H9 (cell line): ENCODE results near the gene TKTL1. TPM values are rescaled to one million over a fixed set of nuclear protein-coding genes. Genes with fewer than 3 reads are reported as not detected.

Experiments used
- DNase-seq: peaks from one replicate; pipeline ENCODE4 v3.0.0-alpha.2; 2017
- H2AFZ ChIP-seq: one replicate; pipeline ENCODE4 v1.6.1; 2013; ENCODE audit warnings: mild to moderate bottlenecking, low read length, control low read depth, moderate library complexity
- H2AK5ac ChIP-seq: 2 replicates; pipeline ENCODE4 v1.6.1; 2013; ENCODE audit warnings: low read length, control low read depth, mixed read lengths; ENCODE audit not compliant: insufficient read length
- H2BK120ac ChIP-seq: one replicate; pipeline ENCODE4 v1.6.1; 2013; ENCODE audit warnings: low read depth, mild to moderate bottlenecking, low read length, control low read depth, inconsistent platforms; ENCODE audit not compliant: poor library complexity, severe bottlenecking
- H2BK12ac ChIP-seq: 2 replicates; pipeline ENCODE4 v1.6.1; 2013; ENCODE audit warnings: low read length, control low read depth, mixed read lengths, low read depth; ENCODE audit not compliant: insufficient read length
- H2BK15ac ChIP-seq: 2 replicates; pipeline ENCODE4 v1.6.1; 2013; ENCODE audit warnings: low read depth, low read length, control low read depth
- H2BK20ac ChIP-seq: one replicate; pipeline ENCODE4 v1.6.1; 2013; ENCODE audit warnings: low read depth, mild to moderate bottlenecking, low read length, control low read depth, inconsistent platforms; ENCODE audit not compliant: poor library complexity, severe bottlenecking
- H2BK5ac ChIP-seq: 2 replicates; pipeline ENCODE4 v1.6.1; 2013; ENCODE audit warnings: low read length, control low read depth, mixed read lengths; ENCODE audit not compliant: insufficient read length
- H3K14ac ChIP-seq: 2 replicates; pipeline ENCODE4 v1.6.1; 2013; ENCODE audit warnings: low read length, control low read depth; ENCODE audit not compliant: insufficient read depth
- H3K18ac ChIP-seq: 2 replicates; pipeline ENCODE4 v1.6.1; 2013; ENCODE audit warnings: low read depth, mild to moderate bottlenecking, mixed read lengths, low read length, control low read depth; ENCODE audit not compliant: insufficient read length
- H3K23ac ChIP-seq: 2 replicates; pipeline ENCODE4 v1.6.1; 2013; ENCODE audit warnings: low read length, control low read depth, mixed read lengths, low read depth; ENCODE audit not compliant: insufficient read length
- H3K23me2 ChIP-seq: 2 replicates; pipeline ENCODE4 v1.6.1; 2013; ENCODE audit warnings: low read depth, mild to moderate bottlenecking, mixed read lengths, low read length, control low read depth; ENCODE audit not compliant: insufficient read length, poor library complexity, severe bottlenecking
- H3K27ac ChIP-seq: 2 replicates; pipeline ENCODE4 v1.5.1; 2013; ENCODE audit warnings: low read length, control low read depth, mixed read lengths, low read depth; ENCODE audit not compliant: insufficient read length
- H3K27me3 ChIP-seq: 2 replicates; pipeline ENCODE4 v1.6.1; 2013; ENCODE audit warnings: low read length, control low read depth, inconsistent platforms; ENCODE audit not compliant: insufficient read depth
- H3K4ac ChIP-seq: 2 replicates; pipeline ENCODE4 v1.6.1; 2013; ENCODE audit warnings: low read depth, mild to moderate bottlenecking, control low read depth, inconsistent platforms, low read length, moderate library complexity
- H3K4me1 ChIP-seq: 2 replicates; pipeline ENCODE4 v1.6.1; 2013; ENCODE audit warnings: low read length, control low read depth, inconsistent platforms; ENCODE audit not compliant: insufficient read depth
- H3K4me2 ChIP-seq: 2 replicates; pipeline ENCODE4 v1.6.1; 2013; ENCODE audit warnings: low read length, control low read depth, mixed read lengths; ENCODE audit not compliant: insufficient read length, insufficient read depth
- H3K56ac ChIP-seq: 2 replicates; pipeline ENCODE4 v1.6.1; 2013; ENCODE audit warnings: low read depth, mild to moderate bottlenecking, mixed read lengths, low read length, control low read depth; ENCODE audit not compliant: insufficient read length
- H3K79me1 ChIP-seq: 2 replicates; pipeline ENCODE4 v1.6.1; 2013; ENCODE audit warnings: low read depth, mild to moderate bottlenecking, moderate library complexity, low read length, control low read depth, inconsistent platforms; ENCODE audit not compliant: insufficient read depth, poor library complexity, severe bottlenecking
- H3K79me2 ChIP-seq: 2 replicates; pipeline ENCODE4 v1.6.1; 2013; ENCODE audit warnings: low read length, control low read depth, inconsistent platforms; ENCODE audit not compliant: insufficient read depth
- H3K9ac ChIP-seq: 2 replicates; pipeline ENCODE4 v1.6.1; 2013; ENCODE audit warnings: low read length, control low read depth, mixed read lengths; ENCODE audit not compliant: insufficient read length; ENCODE audit errors: extremely low read depth
- H3K9me3 ChIP-seq: one replicate; pipeline ENCODE4 v1.6.1; 2013; ENCODE audit warnings: low read depth, low read length, inconsistent platforms; ENCODE audit not compliant: control insufficient read depth
- H3T11ph ChIP-seq: one replicate; pipeline ENCODE4 v1.6.1; 2013; ENCODE audit warnings: mild to moderate bottlenecking, low read length, control low read depth, inconsistent platforms
- H4K20me1 ChIP-seq: one replicate; pipeline ENCODE4 v1.6.1; 2013; ENCODE audit not compliant: control insufficient read depth, insufficient read length, insufficient read depth
- H4K5ac ChIP-seq: 2 replicates; pipeline ENCODE4 v1.6.1; 2013; ENCODE audit warnings: low read depth, mild to moderate bottlenecking, mixed read lengths, low read length, control low read depth; ENCODE audit not compliant: insufficient read length
- H4K8ac ChIP-seq: replicated peaks from 2 replicates; pipeline ENCODE4 v1.6.1; 2013; ENCODE audit warnings: low read length, control low read depth, mixed read lengths, low read depth; ENCODE audit not compliant: insufficient read length
- H4K91ac ChIP-seq: 2 replicates; pipeline ENCODE4 v1.6.1; 2013; ENCODE audit warnings: low read depth, mild to moderate bottlenecking, moderate library complexity, mixed read lengths, low read length, control low read depth; ENCODE audit not compliant: insufficient read length
- H3K27ac Mint-ChIP-seq, 3 experiments: 2 replicates in 2 of 3; 3 replicates in 1 of 3; pipeline ENCODE4 v1.8.0; 2020 to 2021; ENCODE audit warnings: mixed read lengths in 3 of 3, mild to moderate bottlenecking in 1 of 3, moderate library complexity in 1 of 3
- H3K27me3 Mint-ChIP-seq: 2 replicates; pipeline ENCODE4 v1.8.0; 2021; ENCODE audit warnings: low read depth, mild to moderate bottlenecking, moderate library complexity, mixed read lengths
- H3K36me3 Mint-ChIP-seq, 3 experiments: 2 replicates in 2 of 3; 3 replicates in 1 of 3; pipeline ENCODE4 v1.8.0; 2020 to 2021; ENCODE audit warnings: low read depth in 3 of 3, mixed read lengths in 3 of 3; ENCODE audit not compliant: insufficient read depth in 1 of 3
- H3K4me1 Mint-ChIP-seq, 2 experiments: 2 replicates each; pipeline ENCODE4 v1.8.0; 2020; ENCODE audit warnings: mixed read lengths in 2 of 2
- H3K4me3 Mint-ChIP-seq, 2 experiments: 2 replicates in 1 of 2; 3 replicates in 1 of 2; pipeline ENCODE4 v1.8.0; 2020 to 2021; ENCODE audit warnings: mild to moderate bottlenecking in 2 of 2, mixed read lengths in 2 of 2, moderate library complexity in 1 of 2
- H3K9me3 Mint-ChIP-seq, 2 experiments: 2 replicates in 1 of 2; 3 replicates in 1 of 2; pipeline ENCODE4 v1.8.0; 2020; ENCODE audit warnings: mild to moderate bottlenecking in 2 of 2, mixed read lengths in 2 of 2, moderate library complexity in 1 of 2
- WGBS: extraction: QIAGEN DNeasy Blood & Tissue Kit; methylation state at CpG from one replicate; pipeline ENCODE4 v1.1.7; 2013; ENCODE audit warnings: missing lambda C conversion rate, low lambda C conversion rate, mixed read lengths; ENCODE audit not compliant: insufficient read length; ENCODE audit errors: extremely low coverage; 5-methylcytosine and 5-hydroxymethylcytosine counted together
- total RNA-seq: library from RNA; stranded (reverse); gene quantifications from 2 replicates; pipeline ENCODE4 v1.2.1, GENCODE V29; 2021
- TF ChIP-seq, protein P1 (sequence below): fragments of 200-600 bp; sonication (generic); conservative IDR thresholded peaks from 3 replicates; pipeline ENCODE4 v1.8.0; 2021; ENCODE audit warnings: antibody characterized with exemption, mild to moderate bottlenecking

The TKTL1 gene
- total RNA-seq, 1 experiment from 2014 or later = not detected

DNA sequence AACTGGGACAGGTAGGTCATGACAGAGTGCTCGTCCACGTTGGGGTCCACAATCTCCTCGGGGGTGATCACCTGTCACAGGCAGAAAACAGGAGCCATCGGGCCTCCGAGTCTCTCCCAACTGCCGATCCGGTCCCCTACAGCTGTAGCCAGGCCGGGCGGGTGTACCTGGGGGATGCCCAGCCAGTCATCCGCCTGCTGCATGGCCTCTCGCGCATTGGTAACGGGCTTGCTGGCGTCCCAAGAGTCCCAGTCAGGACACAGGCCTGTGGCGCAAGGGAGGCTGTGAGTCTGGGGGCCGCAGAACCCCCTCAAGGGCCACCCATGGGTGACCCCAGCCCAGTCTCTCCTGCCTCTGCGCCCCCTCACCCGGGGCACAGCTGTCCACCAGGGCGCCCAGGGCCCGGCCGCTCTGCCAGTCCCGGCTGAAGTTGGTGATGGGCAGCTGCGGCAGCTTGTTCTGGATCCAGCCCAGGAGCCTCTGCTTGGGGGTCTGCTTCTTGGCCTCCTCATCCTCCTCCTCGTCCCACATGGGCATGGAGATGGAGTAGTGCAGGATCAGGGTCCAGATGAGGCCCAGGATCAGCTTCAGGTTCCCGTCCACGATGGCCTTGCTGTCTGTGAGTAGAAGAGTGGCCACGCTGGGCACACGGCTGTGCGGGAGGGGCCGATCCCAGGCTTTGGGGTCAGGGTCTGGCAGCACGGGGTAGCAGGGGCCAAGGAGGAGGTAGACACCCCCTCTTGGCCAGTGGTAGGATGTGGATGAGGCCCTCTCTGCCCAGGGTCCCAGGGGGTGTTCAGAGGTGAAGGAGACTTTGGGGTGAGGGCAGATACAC, 72.1 kb downstream of the TKTL1 start:
- no peaks in the 10 kb centered on the region for H3K27me3 ChIP-seq
- H3K4me2 ChIP-seq = peak overlapping the region; percentile 48
- H3T11ph ChIP-seq = no peak overlapping the region
- H3K4me3 Mint-ChIP-seq = peak overlapping the region; percentile 64 to 84
- no peak overlapping the region for H2BK120ac ChIP-seq
- no peak for DNase-seq
- no peaks in the 10 kb centered on the region for H3K4me1 ChIP-seq
- peaks cover 7% of the 10 kb centered on the region for H3K27me3 Mint-ChIP-seq
- H2BK20ac ChIP-seq = no peak overlapping the region
- no peak overlapping the region for H4K5ac ChIP-seq
- H3K79me2 ChIP-seq = peaks cover 17% of the 10 kb centered on the region; the same call in 1 of the 2 replicates
- H3K79me1 ChIP-seq = no peaks in the 10 kb centered on the region
- WGBS = no CpG with 5 or more reads among the region's 31 CpGs
- H2AK5ac ChIP-seq = no peak overlapping the region
- H3K27ac ChIP-seq = no peak overlapping the region
- H3K56ac ChIP-seq = no peak overlapping the region
- TF ChIP-seq, protein P1, sequence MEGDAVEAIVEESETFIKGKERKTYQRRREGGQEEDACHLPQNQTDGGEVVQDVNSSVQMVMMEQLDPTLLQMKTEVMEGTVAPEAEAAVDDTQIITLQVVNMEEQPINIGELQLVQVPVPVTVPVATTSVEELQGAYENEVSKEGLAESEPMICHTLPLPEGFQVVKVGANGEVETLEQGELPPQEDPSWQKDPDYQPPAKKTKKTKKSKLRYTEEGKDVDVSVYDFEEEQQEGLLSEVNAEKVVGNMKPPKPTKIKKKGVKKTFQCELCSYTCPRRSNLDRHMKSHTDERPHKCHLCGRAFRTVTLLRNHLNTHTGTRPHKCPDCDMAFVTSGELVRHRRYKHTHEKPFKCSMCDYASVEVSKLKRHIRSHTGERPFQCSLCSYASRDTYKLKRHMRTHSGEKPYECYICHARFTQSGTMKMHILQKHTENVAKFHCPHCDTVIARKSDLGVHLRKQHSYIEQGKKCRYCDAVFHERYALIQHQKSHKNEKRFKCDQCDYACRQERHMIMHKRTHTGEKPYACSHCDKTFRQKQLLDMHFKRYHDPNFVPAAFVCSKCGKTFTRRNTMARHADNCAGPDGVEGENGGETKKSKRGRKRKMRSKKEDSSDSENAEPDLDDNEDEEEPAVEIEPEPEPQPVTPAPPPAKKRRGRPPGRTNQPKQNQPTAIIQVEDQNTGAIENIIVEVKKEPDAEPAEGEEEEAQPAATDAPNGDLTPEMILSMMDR = no peak
- H2AFZ ChIP-seq = no peak overlapping the region
- peaks cover 8% of the 10 kb centered on the region for H3K9me3 ChIP-seq
- no peak overlapping the region for H2BK5ac ChIP-seq
- peaks cover 2 to 11% of the 10 kb centered on the region in 2 experiments; a peak in 2 of 4 replicates for H3K4me1 Mint-ChIP-seq
- H3K27ac Mint-ChIP-seq = peak overlapping the region; percentile 74 to 83 (median 76); a peak in 5 of 7 replicates
- no peak overlapping the region; the same call in 1 of the 2 replicates for H3K14ac ChIP-seq
- H3K23me2 ChIP-seq = peaks cover 5% of the 10 kb centered on the region
- no peak overlapping the region for H3K9ac ChIP-seq
- H4K91ac ChIP-seq = no peak overlapping the region
- no peak overlapping the region for H3K18ac ChIP-seq
- H2BK12ac ChIP-seq = no peak overlapping the region
- H4K20me1 ChIP-seq = no peaks in the 10 kb centered on the region
- H3K4ac ChIP-seq = no peak overlapping the region
- peaks cover 40 to 61% (median 56%) of the 10 kb centered on the region in 3 experiments for H3K36me3 Mint-ChIP-seq
- no peak overlapping the region for H3K23ac ChIP-seq
- H4K8ac ChIP-seq = no peak overlapping the region
- H2BK15ac ChIP-seq = no peak overlapping the region
- H3K9me3 Mint-ChIP-seq = peaks cover 42 to 53% of the 10 kb centered on the region in 2 experiments
